ENCODE results near the gene ELMO2.

DNA sequence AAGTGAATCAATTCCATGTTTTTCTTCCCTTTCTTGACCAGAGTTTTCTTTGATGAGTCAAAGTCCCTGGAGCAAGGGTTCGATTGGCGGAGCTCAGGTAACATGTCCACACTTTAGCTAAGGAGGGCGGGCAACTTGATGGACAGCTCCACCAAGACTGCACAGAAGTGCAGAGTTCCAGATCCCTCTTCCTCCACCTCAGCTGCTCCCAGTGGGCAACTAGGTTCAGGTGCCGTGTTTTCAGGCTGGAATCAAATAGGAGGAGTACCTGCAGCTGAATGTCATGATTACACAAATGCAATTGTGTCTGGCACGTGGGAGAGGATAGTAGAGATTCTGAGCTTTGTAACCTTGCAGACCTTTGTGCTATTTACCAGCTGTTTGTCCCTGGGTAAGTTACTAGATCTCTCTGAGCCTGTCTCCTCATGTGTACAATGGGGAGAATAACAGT is 1.9 kb upstream of the ELMO2 start:
- TF ChIP-seq, protein P1, sequence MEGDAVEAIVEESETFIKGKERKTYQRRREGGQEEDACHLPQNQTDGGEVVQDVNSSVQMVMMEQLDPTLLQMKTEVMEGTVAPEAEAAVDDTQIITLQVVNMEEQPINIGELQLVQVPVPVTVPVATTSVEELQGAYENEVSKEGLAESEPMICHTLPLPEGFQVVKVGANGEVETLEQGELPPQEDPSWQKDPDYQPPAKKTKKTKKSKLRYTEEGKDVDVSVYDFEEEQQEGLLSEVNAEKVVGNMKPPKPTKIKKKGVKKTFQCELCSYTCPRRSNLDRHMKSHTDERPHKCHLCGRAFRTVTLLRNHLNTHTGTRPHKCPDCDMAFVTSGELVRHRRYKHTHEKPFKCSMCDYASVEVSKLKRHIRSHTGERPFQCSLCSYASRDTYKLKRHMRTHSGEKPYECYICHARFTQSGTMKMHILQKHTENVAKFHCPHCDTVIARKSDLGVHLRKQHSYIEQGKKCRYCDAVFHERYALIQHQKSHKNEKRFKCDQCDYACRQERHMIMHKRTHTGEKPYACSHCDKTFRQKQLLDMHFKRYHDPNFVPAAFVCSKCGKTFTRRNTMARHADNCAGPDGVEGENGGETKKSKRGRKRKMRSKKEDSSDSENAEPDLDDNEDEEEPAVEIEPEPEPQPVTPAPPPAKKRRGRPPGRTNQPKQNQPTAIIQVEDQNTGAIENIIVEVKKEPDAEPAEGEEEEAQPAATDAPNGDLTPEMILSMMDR (IDR thresholded peaks at IDR 0.05; ENCODE audit: low read length): no peak
- TF ChIP-seq EZH2 (optimal IDR thresholded peaks at IDR 0.05; ENCODE audit: low read depth, low read length) (no peak), EZH2phosphoT487 (IDR thresholded peaks at IDR 0.05; ENCODE audit: low read length) (no peak)
